Memory B cell (primary cell): Measurements from ENCODE around the gene NSUN3.
A peak's percentile ranks its signal among the peaks of the same experiment; 100 is the strongest.
"Not testable (repeated sequence)": the region's sequence is repeated elsewhere in the genome, so short reads cannot be mapped to it uniquely, and the experiment has no call there.

ENCODE experiments used
- ATAC-seq: fragments of 150-1000 bp; cut with Tn5 transposase; 2 replicates; pipeline ENCODE4 v1.10.0; 2021; ENCODE audit warnings: low read depth, mild to moderate bottlenecking, moderate library complexity
- DNase-seq, 2 donors: peaks; one replicate each; pipeline ENCODE4 v3.0.0; 2022; ENCODE audit warnings: low spot score in 2 of 2
- H3K27ac Mint-ChIP-seq: one replicate; pipeline ENCODE4 v1.8.0; 2022; ENCODE audit warnings: mild to moderate bottlenecking, moderate library complexity, mixed read lengths
- H3K27me3 Mint-ChIP-seq: one replicate; pipeline ENCODE4 v1.8.0; 2022; ENCODE audit warnings: mixed read lengths
- H3K36me3 Mint-ChIP-seq: one replicate; pipeline ENCODE4 v1.8.0; 2022; ENCODE audit warnings: mild to moderate bottlenecking, mixed read lengths
- H3K4me1 Mint-ChIP-seq: one replicate; pipeline ENCODE4 v1.8.0; 2022; ENCODE audit warnings: mixed read lengths
- H3K4me3 Mint-ChIP-seq: one replicate; pipeline ENCODE4 v1.8.0; 2022; ENCODE audit warnings: mild to moderate bottlenecking, moderate library complexity, mixed read lengths
- H3K9me3 Mint-ChIP-seq: one replicate; pipeline ENCODE4 v1.8.0; 2022; ENCODE audit warnings: mixed read lengths

Gene NSUN3

DNA sequence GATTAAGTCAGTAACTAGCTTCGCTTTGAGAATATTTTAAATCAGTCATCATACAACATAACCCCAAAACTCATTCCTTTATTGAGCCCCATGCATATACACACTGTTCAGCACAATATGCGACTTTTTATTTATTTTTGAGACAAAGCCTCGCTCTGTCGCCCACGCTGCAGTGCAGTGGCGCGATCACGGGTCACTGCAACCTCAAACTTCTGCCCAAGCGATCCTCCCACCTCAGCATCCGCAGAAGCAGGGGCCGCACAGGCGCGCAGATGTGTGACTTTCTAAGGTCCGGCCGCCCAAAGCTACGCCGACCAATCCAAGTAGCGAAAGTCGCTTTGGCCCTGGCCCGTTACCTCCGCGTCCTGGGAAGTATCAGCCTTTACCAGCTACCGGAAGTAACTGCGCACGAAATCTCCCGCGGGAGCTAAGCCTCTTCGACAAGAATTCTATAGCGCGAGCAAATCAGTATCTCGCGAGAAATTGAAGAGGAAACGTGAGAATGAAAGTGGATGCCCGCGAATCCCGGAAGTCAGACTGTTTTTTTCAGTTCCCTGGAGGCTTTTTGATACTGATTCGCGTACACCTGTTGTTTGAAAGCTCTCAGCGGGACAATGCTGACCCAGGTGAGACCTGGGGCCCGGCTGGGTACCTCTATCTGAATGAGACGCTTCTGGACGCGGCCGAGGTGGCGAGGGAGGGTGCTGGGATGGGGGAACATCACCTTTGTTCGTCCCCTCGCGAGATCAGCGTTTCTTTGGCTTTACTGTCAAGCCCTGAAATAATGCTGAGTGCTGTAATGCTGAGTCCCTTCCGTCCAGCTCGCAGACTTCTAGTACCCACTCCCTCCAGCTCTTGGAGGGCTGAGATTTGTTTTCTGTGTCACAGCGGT is at the start of gene NSUN3, which contains the start of gene DHFR2:
Gene NSUN3 (plus strand): TSS at position 549 of the 892 bp plus-strand sequence. CDS start 66 bp downstream, at position 615.
Gene DHFR2 (minus strand): TSS at position 404 of the 892 bp plus-strand sequence. CDS start 1,405 bp downstream, outside the sequence.
- Mint-ChIP-seq H3K36me3 (peaks cover 21% of the 10 kb centered on the region), H3K4me1 (peaks cover 31% of the 10 kb centered on the region), H3K27me3 (no peaks in the 10 kb centered on the region), H3K27ac (peak within 1 kb of the TSS; percentile 100), H3K4me3 (peak within 1 kb of the TSS; percentile 98), H3K9me3 (peaks cover 1% of the 10 kb centered on the region)
- ATAC-seq (peak; percentile 85), DNase-seq (peak; percentile 81)

DNA sequence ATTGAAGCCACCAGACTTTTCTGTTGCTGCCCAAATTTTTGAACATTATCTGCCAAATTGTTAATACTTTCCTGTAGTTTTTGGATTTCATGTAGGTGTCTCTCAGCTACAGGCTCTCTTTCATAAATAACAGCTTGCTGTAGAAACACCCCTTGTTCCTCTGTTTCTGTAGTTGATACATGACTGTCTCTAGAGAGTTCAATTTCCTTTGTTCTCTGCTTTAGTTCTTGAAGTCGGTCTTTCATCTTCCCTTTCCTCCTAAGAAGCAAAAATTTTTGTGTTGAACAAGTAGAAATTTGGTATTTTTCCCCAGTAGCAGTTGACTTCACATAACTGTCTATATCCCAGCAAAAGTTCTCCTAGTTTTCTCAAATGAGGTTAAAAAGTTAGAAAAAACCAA is 47.8 kb upstream of the NSUN3 start:
- Mint-ChIP-seq H3K9me3 (no peaks in the 10 kb centered on the region), H3K4me1 (peaks cover 10% of the 10 kb centered on the region), H3K27me3 (no peaks in the 10 kb centered on the region), H3K36me3 (peaks cover 7% of the 10 kb centered on the region), H3K4me3 (no peak overlapping the region), H3K27ac (peak overlapping the region; percentile 20)
- no peak for ATAC-seq
- no peak for DNase-seq

DNA sequence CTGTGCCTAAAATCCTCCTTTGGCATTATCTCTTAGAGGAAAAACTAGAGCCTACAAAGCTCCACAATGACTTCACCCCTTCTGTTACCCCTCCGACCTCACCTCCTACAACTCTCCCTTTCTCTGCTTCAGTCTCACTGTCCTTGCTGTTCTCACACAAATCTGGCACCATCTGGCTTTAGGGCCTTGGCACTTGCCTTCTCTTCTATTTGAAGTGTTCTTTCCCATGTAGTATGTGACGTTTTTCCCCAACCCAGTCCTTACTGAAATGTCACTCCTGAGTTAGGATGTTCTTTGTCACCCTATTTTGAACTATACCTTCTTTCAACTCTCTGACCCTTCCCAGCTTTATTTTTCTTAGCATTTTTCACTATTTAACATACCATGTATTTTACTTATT is 43.2 kb upstream of the NSUN3 start:
- H3K36me3 Mint-ChIP-seq, result peaks cover 2% of the 10 kb centered on the region
- no peak for DNase-seq
- no peak for ATAC-seq
- H3K9me3 Mint-ChIP-seq, result no peaks in the 10 kb centered on the region
- no peaks in the 10 kb centered on the region for H3K27me3 Mint-ChIP-seq
- H3K27ac Mint-ChIP-seq, result no peak overlapping the region
- peaks cover 5% of the 10 kb centered on the region for H3K4me1 Mint-ChIP-seq
- H3K4me3 Mint-ChIP-seq, result no peak overlapping the region

DNA sequence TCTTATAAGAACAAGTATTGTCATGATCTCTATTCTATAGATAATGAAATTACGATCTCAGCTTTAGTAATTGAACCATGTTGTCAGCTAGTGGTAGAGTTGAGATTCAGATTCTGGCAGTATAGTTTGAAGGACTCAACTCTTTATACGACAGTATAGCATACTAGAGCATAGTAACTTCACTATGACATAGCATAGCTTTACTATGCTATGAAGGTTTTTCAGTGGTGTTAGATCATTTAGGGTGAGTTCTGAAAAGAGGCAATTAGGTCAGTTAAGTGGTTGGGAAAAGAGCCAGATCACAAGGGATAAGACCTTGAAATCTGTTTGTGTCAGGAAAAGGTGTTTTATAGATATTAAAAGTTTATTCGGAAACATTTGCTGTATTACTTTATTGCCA is 42.6 kb upstream of the NSUN3 start:
- no peaks in the 10 kb centered on the region for H3K9me3 Mint-ChIP-seq
- H3K27ac Mint-ChIP-seq, result no peak overlapping the region
- ATAC-seq (no peak), DNase-seq (no peak)
- H3K4me3 Mint-ChIP-seq, result no peak overlapping the region
- H3K36me3 Mint-ChIP-seq, result peaks cover 2% of the 10 kb centered on the region
- no peaks in the 10 kb centered on the region for H3K27me3 Mint-ChIP-seq
- no peaks in the 10 kb centered on the region for H3K4me1 Mint-ChIP-seq

DNA sequence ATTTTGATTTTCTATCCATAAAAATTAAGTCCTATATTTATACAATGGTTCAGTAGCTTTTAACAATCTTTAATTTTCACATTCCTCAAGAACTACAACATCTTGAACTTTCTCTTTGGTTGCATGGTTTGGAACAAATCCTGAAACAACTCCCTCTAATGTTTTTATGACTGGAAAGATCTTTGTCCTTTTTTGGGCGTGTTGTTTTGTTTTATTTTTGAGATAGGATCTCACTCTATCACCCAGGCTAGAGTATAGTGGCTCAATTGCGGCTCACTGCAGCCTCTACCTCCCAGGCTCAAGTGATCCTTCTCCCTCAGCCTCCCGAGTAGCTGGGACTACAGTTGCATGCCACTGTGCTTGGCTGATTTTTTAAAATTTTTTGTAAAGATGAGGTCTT is 38.5 kb upstream of the NSUN3 start:
- Mint-ChIP-seq H3K27ac (no peak overlapping the region), H3K36me3 (peaks cover 2% of the 10 kb centered on the region), H3K4me1 (no peaks in the 10 kb centered on the region), H3K27me3 (no peaks in the 10 kb centered on the region), H3K9me3 (no peaks in the 10 kb centered on the region), H3K4me3 (no peak overlapping the region)
- ATAC-seq, result no peak
- no peak for DNase-seq

DNA sequence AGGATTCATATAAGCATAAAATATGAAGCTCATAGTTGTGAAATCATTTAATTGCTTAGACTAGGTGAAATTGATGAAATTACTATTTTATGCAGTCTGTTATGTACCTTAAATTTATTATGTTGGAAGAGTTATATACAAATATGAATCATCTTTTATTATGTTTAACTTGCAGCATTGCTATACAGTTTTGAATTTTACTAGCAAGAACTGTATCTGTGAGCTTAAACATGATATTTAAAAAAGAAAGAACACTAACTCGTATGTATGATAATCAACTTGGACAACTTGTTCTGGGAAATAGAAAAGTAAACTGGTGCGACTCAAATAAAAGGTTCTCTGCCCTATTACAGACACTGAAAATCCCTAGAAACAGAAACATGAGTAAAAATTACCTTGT is 36.2 kb upstream of the NSUN3 start:
- H3K9me3 Mint-ChIP-seq, result no peaks in the 10 kb centered on the region
- no peaks in the 10 kb centered on the region for H3K4me1 Mint-ChIP-seq
- DNase-seq, result no peak
- H3K36me3 Mint-ChIP-seq, result no peaks in the 10 kb centered on the region
- H3K4me3 Mint-ChIP-seq, result no peak overlapping the region
- ATAC-seq, result no peak
- H3K27ac Mint-ChIP-seq, result no peak overlapping the region
- no peaks in the 10 kb centered on the region for H3K27me3 Mint-ChIP-seq

DNA sequence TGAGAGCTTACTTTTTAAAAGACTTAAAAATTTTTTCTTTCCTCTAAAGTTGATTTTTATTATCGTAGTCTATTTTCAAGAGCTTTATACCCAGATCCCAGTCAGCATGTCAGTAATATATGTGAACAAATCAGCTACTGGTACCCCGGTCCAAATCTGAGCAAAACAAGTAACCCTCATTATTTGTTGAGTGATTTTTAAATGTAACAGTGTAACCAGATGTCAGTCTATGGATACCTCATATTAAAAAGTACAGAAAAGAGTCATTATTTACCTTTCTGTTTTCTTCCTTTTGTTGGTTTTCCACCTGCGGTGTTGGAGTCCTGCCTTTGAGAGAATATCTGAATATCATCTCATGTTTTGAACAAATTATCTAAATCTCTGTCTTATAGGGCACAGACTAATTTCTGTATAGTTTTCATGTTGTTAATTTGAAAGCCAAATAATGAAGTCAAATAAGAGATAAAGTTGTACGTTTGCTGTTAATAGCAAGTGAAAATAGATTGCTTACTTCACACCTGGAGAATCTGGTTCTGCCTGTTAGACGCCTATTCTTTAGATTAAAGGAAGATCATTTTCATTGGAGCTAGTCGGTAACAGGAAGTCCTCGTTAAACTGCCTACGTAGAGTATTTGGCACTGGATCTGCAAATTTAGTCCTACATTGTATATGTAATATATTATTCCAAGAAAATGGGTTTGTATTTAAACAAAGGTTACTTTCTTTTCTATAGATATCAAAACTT is 34.6 kb upstream of the NSUN3 start, which contains the start of gene STX19:
Gene STX19 (minus strand): TSS at position 505 of the 745 bp plus-strand sequence. CDS start 13,328 bp downstream, outside the sequence.
- H3K36me3 Mint-ChIP-seq, result no peaks in the 10 kb centered on the region
- no peaks in the 10 kb centered on the region for H3K9me3 Mint-ChIP-seq
- DNase-seq, result no peak

DNA sequence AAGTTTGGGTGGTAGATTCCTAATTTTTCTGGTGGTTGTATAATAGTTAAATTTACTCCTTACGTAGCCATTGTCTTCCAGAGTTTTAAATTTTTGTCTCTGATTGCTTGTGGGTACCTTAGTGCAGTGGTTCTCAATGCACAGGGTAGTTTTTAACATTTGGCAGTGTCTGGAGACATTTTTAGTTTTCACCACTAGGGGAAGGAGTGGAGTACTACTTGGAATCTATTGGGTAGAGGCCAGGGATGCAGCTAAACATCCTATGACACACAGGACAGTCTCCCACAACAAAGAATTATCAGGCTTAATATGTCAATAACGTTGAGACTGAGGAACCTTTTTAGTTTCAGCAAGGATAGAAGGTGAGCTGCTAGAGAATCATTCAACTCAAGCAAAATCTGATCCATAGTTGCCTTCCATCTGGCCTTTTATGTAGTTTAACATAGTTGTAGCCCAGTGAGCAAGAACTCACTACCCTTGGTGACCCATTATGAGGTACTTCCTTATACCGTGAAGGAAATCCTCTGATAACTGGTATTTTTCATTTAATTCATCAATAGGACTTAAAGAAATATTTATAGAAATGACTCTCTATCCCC is 25.9 kb upstream of the NSUN3 start:
- no peaks in the 10 kb centered on the region for H3K4me1 Mint-ChIP-seq
- H3K27ac Mint-ChIP-seq, result no peak overlapping the region
- H3K9me3 Mint-ChIP-seq, result no peaks in the 10 kb centered on the region
- no peak for ATAC-seq
- H3K27me3 Mint-ChIP-seq, result no peaks in the 10 kb centered on the region
- H3K36me3 Mint-ChIP-seq, result no peaks in the 10 kb centered on the region
- no peak overlapping the region for H3K4me3 Mint-ChIP-seq
- DNase-seq, result no peak

More for the DNA sequence above, 34.6 kb upstream of the NSUN3 start, which contains the start of gene STX19:
- no peak within 1 kb of the TSS for H3K27ac Mint-ChIP-seq
- no peak for ATAC-seq
- H3K27me3 Mint-ChIP-seq, result no peaks in the 10 kb centered on the region
- H3K4me3 Mint-ChIP-seq, result no peak within 1 kb of the TSS
- H3K4me1 Mint-ChIP-seq, result no peaks in the 10 kb centered on the region

DNA sequence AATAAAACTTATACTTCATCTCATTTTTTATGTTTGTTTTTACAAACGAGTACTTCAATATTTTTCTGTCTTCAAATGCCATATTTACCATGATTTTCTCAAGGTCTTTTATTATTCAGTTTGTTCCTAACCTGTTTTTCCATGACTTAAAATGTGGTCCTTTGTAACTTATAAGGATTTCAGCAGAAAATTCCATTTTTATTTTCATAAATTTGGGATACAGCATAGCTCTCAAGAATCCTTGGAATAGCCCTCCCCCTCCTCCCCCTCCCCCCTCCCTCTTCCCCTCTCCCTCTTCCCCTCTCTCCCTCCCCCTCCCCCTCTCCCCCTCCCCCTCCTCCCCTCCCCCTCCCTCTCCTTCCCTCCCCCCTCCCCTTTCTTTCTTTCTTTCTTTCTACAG is 19.6 kb upstream of the NSUN3 start:
- Mint-ChIP-seq H3K27me3 (no peaks in the 10 kb centered on the region), H3K27ac (no peak overlapping the region), H3K4me3 (no peak overlapping the region), H3K4me1 (no peaks in the 10 kb centered on the region), H3K9me3 (no peaks in the 10 kb centered on the region), H3K36me3 (peaks cover 10% of the 10 kb centered on the region)
- DNase-seq, result no peak
- no peak for ATAC-seq

DNA sequence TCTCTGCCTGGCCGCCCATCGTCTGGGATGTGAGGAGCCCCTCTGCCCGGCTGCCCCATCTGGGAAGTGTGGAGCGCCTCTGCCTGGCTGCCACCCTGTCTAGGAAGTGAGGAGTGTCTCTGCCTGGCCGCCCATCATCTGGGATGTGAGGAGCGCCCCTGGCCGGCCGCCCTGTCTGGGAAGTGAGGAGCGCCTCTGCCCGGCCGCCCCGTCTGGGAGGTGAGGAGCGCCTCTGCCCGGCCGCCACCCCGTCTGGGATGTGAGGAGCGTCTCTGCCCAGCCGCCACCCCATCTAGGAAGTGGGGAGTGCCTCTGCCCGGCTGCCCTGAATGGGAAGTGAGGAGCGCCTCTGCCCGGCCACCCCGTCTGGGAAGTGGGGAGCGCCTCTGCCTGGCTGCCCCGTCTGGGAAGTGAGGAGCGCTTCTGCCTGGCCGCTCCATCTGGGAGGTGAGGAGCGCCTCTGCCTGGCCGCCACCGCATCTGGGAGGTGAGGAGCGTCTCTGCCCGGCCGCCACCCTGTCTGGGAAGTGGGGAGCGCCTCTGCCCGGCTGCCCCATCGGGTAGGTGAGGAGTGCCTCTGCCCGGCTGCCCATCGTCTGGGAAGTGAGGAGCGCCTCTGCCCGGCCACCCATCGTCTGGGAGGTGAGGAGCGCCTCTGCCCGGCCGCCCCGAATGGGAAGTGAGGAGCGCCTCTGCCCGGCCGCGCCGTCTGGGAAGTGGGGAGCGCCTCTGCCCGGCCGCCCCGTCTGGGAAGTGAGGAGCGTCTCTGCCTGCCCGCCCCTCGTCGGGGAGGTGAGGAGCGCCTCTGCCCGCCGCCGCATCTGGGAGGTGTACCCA is 18.5 kb upstream of the NSUN3 start:
- H3K27ac Mint-ChIP-seq, H3K9me3 Mint-ChIP-seq, H3K4me3 Mint-ChIP-seq, ATAC-seq, DNase-seq, H3K4me1 Mint-ChIP-seq, H3K36me3 Mint-ChIP-seq, H3K27me3 Mint-ChIP-seq: not testable (repeated sequence)

DNA sequence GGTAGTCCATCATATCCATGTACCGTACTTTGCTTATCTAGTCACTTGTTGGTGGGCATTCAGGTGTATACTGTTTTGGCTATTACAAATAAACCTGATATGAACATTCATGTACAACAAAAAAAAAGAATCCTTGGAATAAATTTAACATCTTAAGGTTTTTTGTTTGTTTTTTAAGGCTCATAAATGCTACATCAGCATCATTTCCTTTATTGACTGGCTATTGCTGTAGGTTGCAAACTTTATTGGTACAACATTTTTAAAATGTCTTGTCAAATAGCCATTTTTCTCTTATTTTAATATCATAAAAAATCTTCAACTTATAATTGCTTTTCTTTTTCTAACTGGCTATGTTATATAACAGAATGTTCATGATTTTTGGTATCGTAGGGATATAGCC is 16.3 kb upstream of the NSUN3 start:
- no peaks in the 10 kb centered on the region for H3K9me3 Mint-ChIP-seq
- H3K36me3 Mint-ChIP-seq, result peaks cover 10% of the 10 kb centered on the region
- H3K4me3 Mint-ChIP-seq, result no peak overlapping the region
- H3K27ac Mint-ChIP-seq, result no peak overlapping the region
- no peaks in the 10 kb centered on the region for H3K4me1 Mint-ChIP-seq
- ATAC-seq (no peak), DNase-seq (no peak)
- H3K27me3 Mint-ChIP-seq, result no peaks in the 10 kb centered on the region

DNA sequence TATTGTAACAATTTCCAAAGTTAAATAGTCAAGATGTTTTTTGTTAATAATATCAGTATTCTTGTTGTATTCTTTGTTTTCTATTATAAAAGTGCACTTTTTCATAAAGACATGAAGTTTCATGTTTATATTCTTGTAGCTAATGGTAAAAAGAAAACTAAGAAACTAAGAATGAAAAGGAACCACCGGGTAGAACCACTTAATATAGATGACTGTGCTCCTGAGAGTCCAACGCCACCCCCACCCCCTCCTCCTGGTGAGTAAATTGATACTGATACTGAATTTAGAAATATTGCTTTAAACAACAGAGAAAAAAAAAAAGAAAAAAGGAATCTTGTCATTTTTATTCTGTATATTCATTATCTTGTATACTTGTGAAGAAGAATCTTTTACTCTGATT is 13.6 kb upstream of the NSUN3 start:
- H3K9me3 Mint-ChIP-seq, result no peaks in the 10 kb centered on the region
- DNase-seq, result no peak
- no peak overlapping the region for H3K27ac Mint-ChIP-seq
- no peak overlapping the region for H3K4me3 Mint-ChIP-seq
- H3K4me1 Mint-ChIP-seq, result no peaks in the 10 kb centered on the region
- no peaks in the 10 kb centered on the region for H3K27me3 Mint-ChIP-seq
- peaks cover 5% of the 10 kb centered on the region for H3K36me3 Mint-ChIP-seq
- ATAC-seq, result no peak

DNA sequence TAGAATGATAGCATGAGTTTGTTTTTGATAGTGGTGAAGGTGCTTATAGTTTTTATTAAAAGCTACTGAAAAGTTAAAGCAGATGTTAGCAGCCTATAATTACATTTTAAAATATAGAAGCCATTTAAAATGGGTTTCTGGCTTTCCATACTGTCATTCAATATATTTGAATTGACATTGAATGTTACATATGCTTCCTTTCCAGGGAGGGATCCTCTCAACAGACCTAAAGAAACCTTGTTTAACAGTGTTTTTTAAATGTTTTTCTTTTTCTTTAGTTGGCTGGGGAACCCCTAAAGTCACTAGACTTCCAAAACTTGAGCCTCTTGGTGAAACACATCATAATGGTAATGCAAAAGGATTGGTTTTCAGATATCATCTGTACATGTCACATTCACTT is 12.3 kb upstream of the NSUN3 start:
- no peak for ATAC-seq
- H3K27ac Mint-ChIP-seq, result no peak overlapping the region
- no peak overlapping the region for H3K4me3 Mint-ChIP-seq
- H3K36me3 Mint-ChIP-seq, result peaks cover 5% of the 10 kb centered on the region
- H3K4me1 Mint-ChIP-seq, result no peaks in the 10 kb centered on the region
- DNase-seq, result no peak
- H3K27me3 Mint-ChIP-seq, result no peaks in the 10 kb centered on the region
- no peaks in the 10 kb centered on the region for H3K9me3 Mint-ChIP-seq
